GM23338 (cell line): ENCODE measurements around the gene ITGAL. TPM values are rescaled to one million over a fixed set of nuclear protein-coding genes. Genes with fewer than 3 reads are reported as not detected.
"Not testable (repeated sequence)": the region's sequence is repeated elsewhere in the genome, so short reads cannot be mapped to it uniquely, and the experiment has no call there.

Experiments used
- ATAC-seq: fragments of 200-7000 bp; cut with Tn5 transposase; 3 replicates; pipeline ENCODE4 v1.9.1; 2020
- DNase-seq: peaks from one replicate; pipeline ENCODE4 v3.0.0-alpha.2; 2015; ENCODE audit warnings: low spot score
- H2AFZ ChIP-seq: fragments of 200-600 bp; sonication (generic); 2 replicates; pipeline ENCODE4 v1.8.0; 2016; ENCODE audit warnings: antibody characterized with exemption, mild to moderate bottlenecking, moderate library complexity
- H3F3A ChIP-seq: fragments of 200-600 bp; sonication (generic); replicated peaks from 2 replicates; pipeline ENCODE4 v1.8.0; 2017; ENCODE audit warnings: antibody characterized with exemption, mixed run types, low read depth
- H3K27ac ChIP-seq: fragments of 200-600 bp; sonication (generic); 2 replicates; pipeline ENCODE4 v1.6.1; 2016; ENCODE audit warnings: low read depth
- H3K27me3 ChIP-seq: fragments of 200-600 bp; sonication (generic); 2 replicates; pipeline ENCODE4 v1.8.0; 2016; ENCODE audit warnings: mild to moderate bottlenecking, mixed run types, moderate library complexity; ENCODE audit not compliant: insufficient read depth
- H3K36me3 ChIP-seq: fragments of 200-600 bp; sonication (generic); 2 replicates; pipeline ENCODE4 v1.8.0; 2016; ENCODE audit warnings: mild to moderate bottlenecking; ENCODE audit not compliant: insufficient read depth
- H3K4me1 ChIP-seq: fragments of 200-600 bp; sonication (generic); 2 replicates; pipeline ENCODE4 v1.8.0; 2016; ENCODE audit warnings: mild to moderate bottlenecking, moderate library complexity; ENCODE audit not compliant: insufficient read depth
- H3K4me2 ChIP-seq: fragments of 200-600 bp; sonication (generic); 2 replicates; pipeline ENCODE4 v1.7.1; 2017; ENCODE audit warnings: mixed run types
- H3K4me3 ChIP-seq: fragments of 200-600 bp; sonication (generic); 2 replicates; pipeline ENCODE4 v1.6.1; 2016; ENCODE audit warnings: mixed run types
- H3K79me2 ChIP-seq: fragments of 200-600 bp; sonication (generic); replicated peaks from 2 replicates; pipeline ENCODE4 v1.8.0; 2017; ENCODE audit warnings: mild to moderate bottlenecking; ENCODE audit not compliant: insufficient read depth
- H3K9me2 ChIP-seq: fragments of 200-600 bp; sonication (generic); 2 replicates; pipeline ENCODE4 v1.8.0; 2017; ENCODE audit not compliant: insufficient read depth
- H4K20me1 ChIP-seq: fragments of 200-600 bp; sonication (generic); replicated peaks from 2 replicates; pipeline ENCODE4 v1.8.0; 2017; ENCODE audit warnings: mild to moderate bottlenecking; ENCODE audit not compliant: insufficient read depth
- H3K27ac Mint-ChIP-seq: 2 replicates; pipeline ENCODE4 v1.8.0; 2020; ENCODE audit warnings: inconsistent platforms, mild to moderate bottlenecking, moderate library complexity, mixed read lengths
- H3K27me3 Mint-ChIP-seq: 3 replicates; pipeline ENCODE4 v1.8.0; 2022; ENCODE audit warnings: low read depth, mild to moderate bottlenecking, moderate library complexity, mixed read lengths, inconsistent platforms; ENCODE audit not compliant: insufficient read depth, poor library complexity
- H3K36me3 Mint-ChIP-seq: 3 replicates; pipeline ENCODE4 v1.8.0; 2021; ENCODE audit warnings: low read depth, mild to moderate bottlenecking, inconsistent platforms, moderate library complexity, mixed read lengths
- H3K4me1 Mint-ChIP-seq: 3 replicates; pipeline ENCODE4 v1.8.0; 2020; ENCODE audit warnings: mild to moderate bottlenecking, inconsistent platforms, mixed read lengths
- H3K4me3 Mint-ChIP-seq: 3 replicates; pipeline ENCODE4 v1.8.0; 2021; ENCODE audit warnings: moderate library complexity, mild to moderate bottlenecking, inconsistent platforms, mixed read lengths
- H3K9me3 Mint-ChIP-seq: 3 replicates; pipeline ENCODE4 v1.8.0; 2020; ENCODE audit warnings: moderate library complexity, mild to moderate bottlenecking, inconsistent platforms, mixed read lengths
- CREB1 ChIP-seq: fragments of 250-450 bp; sonication (Bioruptor Pico); IDR thresholded peaks from 2 replicates; pipeline ENCODE4 v1.5.0; 2020; ENCODE audit warnings: low read depth, mild to moderate bottlenecking, moderate library complexity
- EZH2 ChIP-seq: fragments of 200-600 bp; sonication (generic); IDR thresholded peaks from one replicate; pipeline ENCODE4 v1.8.0; 2017; ENCODE audit warnings: antibody characterized with exemption, mild to moderate bottlenecking, low read depth; ENCODE audit not compliant: unreplicated experiment
- EZH2phosphoT487 ChIP-seq: fragments of 200-600 bp; sonication (generic); IDR thresholded peaks from one replicate; pipeline ENCODE4 v1.8.1; 2018; ENCODE audit warnings: antibody characterized with exemption; ENCODE audit not compliant: unreplicated experiment
- JUNB ChIP-seq: IDR thresholded peaks from one replicate; pipeline ENCODE4 v1.6.1; 2016; ENCODE audit warnings: antibody characterized with exemption; ENCODE audit not compliant: unreplicated experiment
- NANOG ChIP-seq: IDR thresholded peaks from 2 replicates; pipeline ENCODE4 v1.6.1; 2016; ENCODE audit warnings: antibody characterized with exemption, borderline replicate concordance
- POLR2AphosphoS5 ChIP-seq: IDR thresholded peaks from 2 replicates; pipeline ENCODE4 v1.6.1; 2016; ENCODE audit warnings: antibody characterized with exemption, low read depth
- STAT1 ChIP-seq: IDR thresholded peaks from one replicate; pipeline ENCODE4 v1.6.1; 2016; ENCODE audit warnings: antibody characterized with exemption; ENCODE audit not compliant: unreplicated experiment
- ZNF114 ChIP-seq: fragments of 250-450 bp; sonication (Bioruptor Pico); IDR thresholded peaks from 2 replicates; pipeline ENCODE4 v1.5.0; 2020; ENCODE audit warnings: mild to moderate bottlenecking, moderate library complexity
- ZNF331 ChIP-seq: fragments of 250-450 bp; sonication (Bioruptor Pico); IDR thresholded peaks from 2 replicates; pipeline ENCODE4 v1.5.0; 2020; ENCODE audit warnings: low read depth, mild to moderate bottlenecking, moderate library complexity
- polyA plus RNA-seq: library from polyadenylated mRNA; unstranded; fragments of >200 nt; fragmentation: Nextera tagmentation; extraction: Ambion mirVana; gene quantifications from 2 replicates; pipeline ENCODE4 v1.2.1, GENCODE V29; 2016
- total RNA-seq: library from RNA; depleted of rRNA; stranded (reverse); fragments of >200 nt; shearing (Covaris generic); gene quantifications from 2 replicates; pipeline ENCODE4 v1.2.3, GENCODE V29; 2014
- TF ChIP-seq, protein P1 (sequence below), 2 experiments: fragments of 200-600 bp in 1 of 2; sonication (generic) in 1 of 2; conservative IDR thresholded peaks; 2 replicates each; pipeline versions ENCODE4 v1.5.1 to v1.6.1; 2016 to 2017; ENCODE audit warnings: antibody characterized with exemption in 2 of 2, low read depth in 2 of 2, mild to moderate bottlenecking in 2 of 2, moderate library complexity in 1 of 2
- TF ChIP-seq, protein P2 (sequence below): IDR thresholded peaks from one replicate; pipeline ENCODE4 v1.6.1; 2018; ENCODE audit warnings: antibody characterized with exemption; ENCODE audit not compliant: unreplicated experiment
- TF ChIP-seq, protein P3 (sequence below): IDR thresholded peaks from 2 replicates; pipeline ENCODE4 v1.6.1; 2016; ENCODE audit warnings: antibody characterized with exemption

Gene ITGAL
- total and polyA plus RNA-seq, 2 experiments from 2014 or later: 0.05 to 0.07 TPM

DNA sequence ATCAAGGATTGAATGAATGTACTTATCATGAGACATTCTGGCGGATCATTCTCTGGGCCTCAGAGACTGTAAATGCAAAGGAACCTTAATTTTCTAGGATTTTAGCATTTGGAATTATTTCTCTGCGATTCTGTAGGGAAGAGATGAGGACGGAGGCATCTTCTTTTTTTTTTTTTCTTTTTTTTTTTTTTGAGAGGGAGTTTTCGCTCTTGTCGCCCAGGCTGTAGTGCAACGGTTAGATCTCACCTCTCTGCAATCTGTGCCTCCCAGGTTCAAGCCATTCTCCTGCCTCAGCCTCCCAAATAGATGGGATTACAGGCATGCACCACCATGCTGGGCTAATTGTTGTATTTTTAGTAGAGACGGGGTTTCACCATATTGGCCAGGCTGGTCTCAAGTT is 2.1 kb downstream of the ITGAL start:
- Histone ChIP-seq H3F3A (0 out of 2 replicates have a peak, but pooled peaks cover 3% of the 10 kb centered on the region), H3K9me2 (no peaks in the 10 kb centered on the region), H3K27ac (no peak overlapping the region), H3K79me2 (no peaks in the 10 kb centered on the region), H3K36me3 (no peaks in the 10 kb centered on the region), H3K4me1 (no peaks in the 10 kb centered on the region; the same call in 1 of the 2 replicates), H3K27me3 (peaks cover 13% of the 10 kb centered on the region; the same call in 1 of the 2 replicates), H4K20me1 (no peaks in the 10 kb centered on the region), H2AFZ (peak overlapping the region; percentile 72), H3K4me3 (no peak overlapping the region), H3K4me2 (no peak overlapping the region)
- TF ChIP-seq EZH2phosphoT487 (no peak), STAT1 (no peak), ZNF114 (CRISPR knock-in tag) (no peak), POLR2AphosphoS5 (no peak), JUNB (no peak), ZNF331 (no peak)
- TF ChIP-seq, protein P1, sequence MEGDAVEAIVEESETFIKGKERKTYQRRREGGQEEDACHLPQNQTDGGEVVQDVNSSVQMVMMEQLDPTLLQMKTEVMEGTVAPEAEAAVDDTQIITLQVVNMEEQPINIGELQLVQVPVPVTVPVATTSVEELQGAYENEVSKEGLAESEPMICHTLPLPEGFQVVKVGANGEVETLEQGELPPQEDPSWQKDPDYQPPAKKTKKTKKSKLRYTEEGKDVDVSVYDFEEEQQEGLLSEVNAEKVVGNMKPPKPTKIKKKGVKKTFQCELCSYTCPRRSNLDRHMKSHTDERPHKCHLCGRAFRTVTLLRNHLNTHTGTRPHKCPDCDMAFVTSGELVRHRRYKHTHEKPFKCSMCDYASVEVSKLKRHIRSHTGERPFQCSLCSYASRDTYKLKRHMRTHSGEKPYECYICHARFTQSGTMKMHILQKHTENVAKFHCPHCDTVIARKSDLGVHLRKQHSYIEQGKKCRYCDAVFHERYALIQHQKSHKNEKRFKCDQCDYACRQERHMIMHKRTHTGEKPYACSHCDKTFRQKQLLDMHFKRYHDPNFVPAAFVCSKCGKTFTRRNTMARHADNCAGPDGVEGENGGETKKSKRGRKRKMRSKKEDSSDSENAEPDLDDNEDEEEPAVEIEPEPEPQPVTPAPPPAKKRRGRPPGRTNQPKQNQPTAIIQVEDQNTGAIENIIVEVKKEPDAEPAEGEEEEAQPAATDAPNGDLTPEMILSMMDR (conservative IDR thresholded peaks at IDR 0.05; ENCODE audit: low read depth in 2 of 2): no peak
- ATAC-seq (no peak), DNase-seq (no peak)
- Mint-ChIP-seq H3K4me1 (no peaks in the 10 kb centered on the region), H3K36me3 (no peaks in the 10 kb centered on the region), H3K9me3 (no peaks in the 10 kb centered on the region), H3K27ac (no peak overlapping the region), H3K4me3 (no peak overlapping the region), H3K27me3 (peaks cover 3% of the 10 kb centered on the region)

DNA sequence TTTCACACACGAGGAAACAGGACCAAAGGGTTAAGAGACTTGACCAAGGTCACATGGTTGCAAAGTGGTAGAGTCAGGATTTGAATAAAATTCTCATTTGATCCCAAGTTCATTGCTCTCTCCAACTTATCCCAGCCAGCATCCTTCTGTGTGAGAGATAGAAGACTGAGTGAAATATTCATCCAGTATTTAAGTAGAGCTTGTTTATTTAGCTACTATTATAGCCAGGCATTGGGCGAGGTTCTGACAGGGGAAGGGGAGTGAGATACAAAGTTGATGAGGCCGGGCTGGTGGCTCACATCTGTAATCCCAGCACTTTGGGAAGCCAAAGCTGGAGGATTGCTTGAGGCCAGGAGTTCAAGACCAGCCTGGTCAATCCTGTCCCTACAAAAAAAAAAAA is 4.4 kb downstream of the ITGAL start:
- H3K4me3 Mint-ChIP-seq: no peak overlapping the region

DNA sequence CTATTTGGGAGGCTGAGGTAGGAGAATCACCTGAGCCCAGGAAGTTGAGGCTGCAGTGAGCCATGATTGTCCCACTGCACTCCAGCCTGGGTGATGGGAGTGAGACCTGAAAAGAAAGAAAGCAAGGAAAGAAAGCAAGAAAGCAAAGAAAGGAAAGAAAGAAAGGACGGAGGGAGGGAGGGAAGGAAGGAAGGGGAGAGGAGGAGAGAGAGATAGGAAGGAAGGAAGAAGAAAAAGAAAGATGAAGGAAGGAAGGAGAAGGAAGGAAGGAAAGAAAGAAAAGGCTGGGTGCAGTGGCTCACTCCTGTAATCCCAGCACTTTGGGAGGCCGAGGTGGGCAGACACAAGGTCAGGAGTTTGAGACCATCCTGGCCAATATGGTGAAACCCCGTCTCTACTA is 5.2 kb downstream of the ITGAL start:
- not testable (repeated sequence) for H3K4me2 ChIP-seq, H3K4me1 Mint-ChIP-seq, H3K27ac ChIP-seq, H2AFZ ChIP-seq, H3K36me3 ChIP-seq, H3K9me3 Mint-ChIP-seq, ATAC-seq, H4K20me1 ChIP-seq, H3F3A ChIP-seq, H3K27me3 Mint-ChIP-seq, H3K36me3 Mint-ChIP-seq, H3K27ac Mint-ChIP-seq, H3K4me1 ChIP-seq, H3K79me2 ChIP-seq, DNase-seq, H3K4me3 ChIP-seq, H3K9me2 ChIP-seq, H3K4me3 Mint-ChIP-seq
- peaks cover 13% of the 10 kb centered on the region; the same call in 1 of the 2 replicates for H3K27me3 ChIP-seq

More for the DNA sequence above, 4.4 kb downstream of the ITGAL start:
- H3K4me1 ChIP-seq: no peaks in the 10 kb centered on the region; the same call in 1 of the 2 replicates
- TF ChIP-seq, protein P2, sequence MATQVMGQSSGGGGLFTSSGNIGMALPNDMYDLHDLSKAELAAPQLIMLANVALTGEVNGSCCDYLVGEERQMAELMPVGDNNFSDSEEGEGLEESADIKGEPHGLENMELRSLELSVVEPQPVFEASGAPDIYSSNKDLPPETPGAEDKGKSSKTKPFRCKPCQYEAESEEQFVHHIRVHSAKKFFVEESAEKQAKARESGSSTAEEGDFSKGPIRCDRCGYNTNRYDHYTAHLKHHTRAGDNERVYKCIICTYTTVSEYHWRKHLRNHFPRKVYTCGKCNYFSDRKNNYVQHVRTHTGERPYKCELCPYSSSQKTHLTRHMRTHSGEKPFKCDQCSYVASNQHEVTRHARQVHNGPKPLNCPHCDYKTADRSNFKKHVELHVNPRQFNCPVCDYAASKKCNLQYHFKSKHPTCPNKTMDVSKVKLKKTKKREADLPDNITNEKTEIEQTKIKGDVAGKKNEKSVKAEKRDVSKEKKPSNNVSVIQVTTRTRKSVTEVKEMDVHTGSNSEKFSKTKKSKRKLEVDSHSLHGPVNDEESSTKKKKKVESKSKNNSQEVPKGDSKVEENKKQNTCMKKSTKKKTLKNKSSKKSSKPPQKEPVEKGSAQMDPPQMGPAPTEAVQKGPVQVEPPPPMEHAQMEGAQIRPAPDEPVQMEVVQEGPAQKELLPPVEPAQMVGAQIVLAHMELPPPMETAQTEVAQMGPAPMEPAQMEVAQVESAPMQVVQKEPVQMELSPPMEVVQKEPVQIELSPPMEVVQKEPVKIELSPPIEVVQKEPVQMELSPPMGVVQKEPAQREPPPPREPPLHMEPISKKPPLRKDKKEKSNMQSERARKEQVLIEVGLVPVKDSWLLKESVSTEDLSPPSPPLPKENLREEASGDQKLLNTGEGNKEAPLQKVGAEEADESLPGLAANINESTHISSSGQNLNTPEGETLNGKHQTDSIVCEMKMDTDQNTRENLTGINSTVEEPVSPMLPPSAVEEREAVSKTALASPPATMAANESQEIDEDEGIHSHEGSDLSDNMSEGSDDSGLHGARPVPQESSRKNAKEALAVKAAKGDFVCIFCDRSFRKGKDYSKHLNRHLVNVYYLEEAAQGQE: no peak
- no peak for TF ChIP-seq NANOG
- no peak for TF ChIP-seq ZNF331
- TF ChIP-seq, protein P3, sequence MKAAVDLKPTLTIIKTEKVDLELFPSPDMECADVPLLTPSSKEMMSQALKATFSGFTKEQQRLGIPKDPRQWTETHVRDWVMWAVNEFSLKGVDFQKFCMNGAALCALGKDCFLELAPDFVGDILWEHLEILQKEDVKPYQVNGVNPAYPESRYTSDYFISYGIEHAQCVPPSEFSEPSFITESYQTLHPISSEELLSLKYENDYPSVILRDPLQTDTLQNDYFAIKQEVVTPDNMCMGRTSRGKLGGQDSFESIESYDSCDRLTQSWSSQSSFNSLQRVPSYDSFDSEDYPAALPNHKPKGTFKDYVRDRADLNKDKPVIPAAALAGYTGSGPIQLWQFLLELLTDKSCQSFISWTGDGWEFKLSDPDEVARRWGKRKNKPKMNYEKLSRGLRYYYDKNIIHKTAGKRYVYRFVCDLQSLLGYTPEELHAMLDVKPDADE: no peak
- TF ChIP-seq EZH2: no peak
- TF ChIP-seq CREB1 (CRISPR knock-in tag): no peak
- no peak for TF ChIP-seq ZNF114 (CRISPR knock-in tag)
- H3K4me3 ChIP-seq: no peak overlapping the region
- H3K9me3 Mint-ChIP-seq: no peaks in the 10 kb centered on the region
- DNase-seq (no peak), ATAC-seq (no peak)
- 0 out of 2 replicates have a peak, but pooled peaks cover 3% of the 10 kb centered on the region for H3F3A ChIP-seq
- H2AFZ ChIP-seq: no peak overlapping the region
- peaks cover 13% of the 10 kb centered on the region; the same call in 1 of the 2 replicates for H3K27me3 ChIP-seq
- no peak overlapping the region for H3K4me2 ChIP-seq
- H3K36me3 Mint-ChIP-seq: no peaks in the 10 kb centered on the region
- H3K27ac ChIP-seq: no peak overlapping the region
- H3K27me3 Mint-ChIP-seq: peaks cover 3% of the 10 kb centered on the region
- H4K20me1 ChIP-seq: no peaks in the 10 kb centered on the region
- H3K9me2 ChIP-seq: no peaks in the 10 kb centered on the region
- no peaks in the 10 kb centered on the region for H3K79me2 ChIP-seq
- no peaks in the 10 kb centered on the region for H3K36me3 ChIP-seq
- no peaks in the 10 kb centered on the region for H3K4me1 Mint-ChIP-seq
- no peak overlapping the region for H3K27ac Mint-ChIP-seq
